ENCODE results near the gene TMEM144.
A peak's percentile ranks its signal among the peaks of the same experiment; 100 is the strongest.

Gene TMEM144

GRCh38 chr4:158209825-158210807 is at the start of gene TMEM144:
TSS of gene TMEM144 (plus strand) at chr4:158210486. CDS start at chr4:158212668, 2,182 bp downstream.
- in situ Hi-C loops (cut with MboI; ENCODE audit: low pct_unique_long_range_greater_than_20kb, low sequenced_read_pairs, unreplicated experiment): no loop called here
- DNase-seq (ENCODE audit: low spot score): peak; percentile 40
- no peak for TF ChIP-seq CTCF (IDR thresholded peaks at IDR 0.05; ENCODE audit: extremely low read depth, insufficient read depth, missing control alignments)

- no peak for TF ChIP-seq CTCF (IDR thresholded peaks at IDR 0.05; ENCODE audit: extremely low read depth, insufficient read depth, missing control alignments)
- no peak for DNase-seq (ENCODE audit: low spot score)
- in situ Hi-C loops (cut with MboI; ENCODE audit: low pct_unique_long_range_greater_than_20kb, low sequenced_read_pairs, unreplicated experiment): loop anchor here (25.0 kb wide), 1 partner anchor 174 kb away; no protein-coding TSS in a partner anchor
Measured at GRCh38 chr4:158161551-158162354, 48.5 kb upstream of the TMEM144 start.

- no peak for TF ChIP-seq CTCF (IDR thresholded peaks at IDR 0.05; ENCODE audit: extremely low read depth, insufficient read depth, missing control alignments)
- in situ Hi-C loops (cut with MboI; ENCODE audit: low pct_unique_long_range_greater_than_20kb, low sequenced_read_pairs, unreplicated experiment): loop anchor here (25.0 kb wide), 1 partner anchor 175 kb away; no protein-coding TSS in a partner anchor
- DNase-seq (ENCODE audit: low spot score): no peak
Measured at GRCh38 chr4:158162631-158163030, 47.7 kb upstream of the TMEM144 start.

GRCh38 chr4:158163941-158164767 is 46.1 kb upstream of the TMEM144 start:
- no peak for DNase-seq (ENCODE audit: low spot score)
- TF ChIP-seq CTCF (IDR thresholded peaks at IDR 0.05; ENCODE audit: extremely low read depth, insufficient read depth, missing control alignments): no peak
- in situ Hi-C loops (cut with MboI; ENCODE audit: low pct_unique_long_range_greater_than_20kb, low sequenced_read_pairs, unreplicated experiment): loop anchor here (25.0 kb wide), 1 partner anchor 177 kb away; no protein-coding TSS in a partner anchor

GRCh38 chr4:158164768-158165213 is 45.5 kb upstream of the TMEM144 start:
- DNase-seq (ENCODE audit: low spot score): no peak
- in situ Hi-C loops (cut with MboI; ENCODE audit: low pct_unique_long_range_greater_than_20kb, low sequenced_read_pairs, unreplicated experiment): loop anchor here (25.0 kb wide), 1 partner anchor 177 kb away; no protein-coding TSS in a partner anchor
- no peak for TF ChIP-seq CTCF (IDR thresholded peaks at IDR 0.05; ENCODE audit: extremely low read depth, insufficient read depth, missing control alignments)
